Activated CD8-positive, alpha-beta memory T cell treated with anti-CD3 and anti-CD28 coated beads, Interleukin-2, amount 50 U/mL, for 1 hour (primary cell): Measurements from ENCODE around the gene RND1.

ENCODE experiments used
- DNase-seq: peaks from one replicate; pipeline ENCODE4 v3.0.0-alpha.2; 2020; ENCODE audit errors: extremely low read depth

RND1 gene

DNA sequence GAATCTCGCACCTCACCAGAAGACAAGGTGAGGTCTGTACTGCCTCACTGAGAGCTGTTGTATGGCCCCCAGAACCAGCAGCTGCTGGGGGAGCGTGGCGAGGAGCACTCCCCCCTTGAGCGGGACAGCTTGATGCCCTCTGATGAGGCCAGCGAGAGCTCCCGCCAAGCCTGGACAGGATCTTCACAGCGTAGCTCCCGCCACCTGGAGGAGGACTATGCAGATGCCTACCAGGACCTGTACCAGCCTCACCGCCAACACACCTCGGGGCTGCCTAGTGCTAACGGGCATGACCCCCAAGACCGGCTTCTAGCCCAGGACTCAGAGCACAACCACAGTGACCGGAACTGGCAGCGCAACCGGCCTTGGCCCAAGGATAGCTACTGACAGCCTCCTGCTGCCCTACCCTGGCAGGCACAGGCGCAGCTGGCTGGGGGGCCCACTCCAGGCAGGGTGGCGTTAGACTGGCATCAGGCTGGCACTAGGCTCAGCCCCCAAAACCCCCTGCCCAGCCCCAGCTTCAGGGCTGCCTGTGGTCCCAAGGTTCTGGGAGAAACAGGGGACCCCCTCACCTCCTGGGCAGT, 38.1 kb downstream of the RND1 start:
- DNase-seq, result no peak

DNA sequence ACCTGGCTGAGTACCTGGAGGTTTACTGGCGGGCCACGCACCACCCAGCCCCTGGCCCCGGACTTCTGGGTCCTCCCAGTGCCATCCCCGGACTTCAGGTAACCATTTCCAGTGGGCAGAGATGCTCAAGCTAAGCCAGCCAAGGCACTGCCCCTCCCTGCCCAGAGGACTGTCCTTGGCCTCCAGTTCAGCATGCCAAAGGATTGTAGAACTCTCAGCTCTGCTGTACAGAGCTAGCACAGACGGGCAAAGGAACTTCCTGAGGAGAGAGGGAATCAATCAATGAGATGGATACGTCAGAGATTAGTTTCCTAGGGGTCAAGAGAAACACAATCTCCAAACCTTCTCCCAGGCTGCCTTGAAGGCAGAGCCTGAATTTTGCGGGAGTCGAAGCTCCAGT, 38.6 kb downstream of the RND1 start:
- no peak for DNase-seq

GRCh38 chr12:48826209-48826855, 39.3 kb downstream of the RND1 start:
- DNase-seq, result no peak

DNA sequence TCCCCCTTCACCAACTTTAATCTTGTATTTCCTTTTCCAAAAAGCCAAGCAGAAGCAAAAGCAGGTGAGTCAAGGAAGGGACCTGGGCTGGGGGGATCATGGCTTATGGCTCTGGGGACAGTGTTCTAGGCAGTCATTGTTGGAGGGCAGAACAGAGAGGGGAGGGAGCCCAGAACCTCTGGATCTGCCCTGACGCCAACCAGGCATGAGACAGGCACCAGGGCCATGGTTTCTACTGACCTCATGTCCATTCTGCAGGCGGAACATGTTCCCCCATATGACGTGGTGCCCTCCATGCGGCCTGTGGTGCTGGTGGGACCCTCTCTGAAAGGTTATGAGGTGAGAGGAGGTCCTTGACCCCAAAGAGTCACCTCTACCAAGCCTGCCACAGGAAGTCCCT, 40.8 kb downstream of the RND1 start:
- no peak for DNase-seq

- no peak for DNase-seq
These were observed 41.6 kb downstream of the RND1 start for GRCh38 chr12:48824112-48824511.

GRCh38 chr12:48823281-48823680, 42.4 kb downstream of the RND1 start:
- no peak for DNase-seq

- no peak for DNase-seq
These were observed 43.0 kb downstream of the RND1 start for GRCh38 chr12:48822711-48823110.

- DNase-seq, result no peak
These were observed 43.5 kb downstream of the RND1 start for GRCh38 chr12:48822139-48822538.

DNA sequence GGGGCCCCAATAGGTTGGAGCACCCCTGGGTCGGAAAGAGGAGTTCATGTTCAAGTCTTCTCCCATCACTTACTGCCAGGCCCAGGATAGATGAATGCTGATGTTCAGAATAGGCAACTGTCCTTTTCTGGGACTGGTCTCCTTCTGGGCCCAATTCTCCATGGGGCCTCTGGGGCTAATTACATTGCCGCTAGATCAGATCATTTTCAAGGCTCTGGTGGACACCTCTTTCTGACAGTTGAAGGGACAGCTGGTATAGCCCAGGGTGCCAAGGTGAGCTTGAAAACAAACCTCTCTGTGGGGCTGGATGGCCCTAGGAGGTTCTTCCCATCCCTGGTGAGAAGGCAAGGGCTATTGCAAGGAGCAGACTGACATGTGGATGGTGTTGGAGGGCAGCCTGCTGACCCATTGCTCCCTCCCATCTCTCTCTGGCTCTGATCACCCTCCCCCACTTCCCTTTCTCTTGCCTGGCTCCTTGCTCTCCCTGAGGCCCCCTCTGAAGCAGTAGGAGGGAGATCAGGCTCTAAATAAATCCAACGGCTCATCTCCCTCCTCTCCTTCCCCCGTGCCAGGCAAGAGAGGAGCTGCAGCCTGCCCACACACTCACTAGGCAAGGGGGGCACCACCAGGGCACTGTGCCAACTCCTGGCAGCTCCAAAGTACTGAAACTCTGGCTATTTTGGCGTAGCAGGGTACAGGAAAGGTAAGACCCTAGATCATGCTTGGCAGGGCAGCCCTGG, 45.5 kb downstream of the RND1 start:
- DNase-seq, result no peak

DNA sequence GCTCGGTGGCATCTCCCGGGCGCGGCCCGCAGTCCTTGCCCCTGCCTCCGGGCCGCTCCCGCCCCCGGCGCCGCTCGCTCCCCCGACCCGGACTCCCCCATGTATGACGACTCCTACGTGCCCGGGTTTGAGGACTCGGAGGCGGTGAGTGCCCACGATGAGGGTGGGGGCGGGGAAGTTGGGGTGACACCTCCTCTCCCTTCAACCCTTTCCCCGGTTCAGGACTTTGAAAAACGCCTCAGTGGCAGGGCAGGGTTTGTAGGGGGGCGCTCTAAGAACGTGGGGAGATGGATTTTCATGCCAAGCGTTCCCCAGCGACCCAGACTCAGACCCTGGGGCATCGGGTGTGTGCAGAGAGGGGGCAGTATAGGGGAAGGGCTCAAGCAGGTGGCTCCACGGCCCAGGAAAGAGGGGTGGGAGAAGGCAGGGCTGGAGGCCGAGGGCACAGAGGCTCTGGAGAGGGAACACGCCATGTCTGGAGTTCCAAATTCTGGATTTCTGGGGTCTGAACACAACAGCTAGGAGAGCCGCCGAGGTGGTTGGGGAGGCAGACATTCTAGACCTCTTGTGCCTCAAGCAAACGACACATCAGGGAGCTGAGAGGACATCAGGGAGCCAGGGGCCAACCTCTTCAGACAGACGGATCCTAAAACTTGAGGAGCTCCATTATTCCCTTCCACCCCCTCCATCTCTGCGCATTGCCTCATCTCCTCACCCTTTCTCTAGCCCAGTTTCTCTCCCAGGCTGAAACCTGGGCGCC, 46.7 kb downstream of the RND1 start:
- no peak for DNase-seq

DNA sequence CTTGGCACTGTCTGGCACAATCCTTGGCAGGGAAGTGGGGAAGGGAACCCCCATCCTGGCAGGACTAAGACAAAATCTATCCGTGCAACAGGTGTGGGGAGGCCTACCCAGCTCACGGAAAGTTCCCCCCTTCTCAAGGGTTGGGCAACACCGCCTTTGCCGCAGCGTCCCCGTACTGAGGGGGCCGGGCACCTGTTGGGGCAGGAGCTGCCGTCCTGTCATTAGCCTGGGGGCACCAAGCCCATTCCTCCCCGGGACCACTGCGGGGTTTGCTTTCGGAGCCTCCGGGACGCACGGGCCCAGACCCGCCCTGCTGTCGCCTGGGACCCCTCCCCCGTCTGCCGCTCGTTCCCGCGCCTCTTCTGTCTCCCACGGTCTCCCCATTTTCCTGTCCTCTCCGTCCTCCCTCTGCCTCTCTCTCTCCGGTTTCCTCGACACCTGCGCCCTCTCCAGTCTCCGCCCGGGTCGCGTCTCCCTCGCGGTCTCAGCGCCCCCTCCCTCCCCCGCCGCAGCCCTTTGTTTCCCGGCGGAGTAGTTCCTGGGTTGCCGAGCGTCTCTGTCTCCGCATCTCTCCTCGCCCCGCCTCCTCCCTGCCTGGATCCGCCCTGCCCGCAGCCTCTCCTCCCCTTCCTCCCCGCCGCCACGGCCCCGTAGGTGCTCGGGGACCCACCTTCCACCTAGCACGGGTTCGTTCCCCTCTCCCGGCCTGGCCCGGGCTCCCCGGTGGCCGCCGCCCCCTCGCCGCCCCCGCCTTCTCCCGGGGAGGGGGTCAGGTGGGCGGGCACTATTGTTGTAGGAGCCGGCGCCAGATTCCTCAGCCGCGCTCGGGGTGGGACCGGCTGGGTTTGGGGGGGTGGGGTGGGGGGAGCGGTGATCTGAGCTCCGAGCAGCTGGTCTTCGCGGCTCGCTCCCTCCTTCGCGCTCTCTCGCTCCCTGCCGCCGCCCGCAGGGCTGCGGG, 47.5 kb downstream of the RND1 start, which contains the start of gene CACNB3:
Gene CACNB3, plus strand, starts transcription at position 624 of the 958 bp plus-strand sequence. CDS start 434 bp downstream, outside the sequence.
- peak; percentile 42 for DNase-seq

- DNase-seq, result no peak
These were observed 49.4 kb downstream of the RND1 start for GRCh38 chr12:48816143-48816854.

DNA sequence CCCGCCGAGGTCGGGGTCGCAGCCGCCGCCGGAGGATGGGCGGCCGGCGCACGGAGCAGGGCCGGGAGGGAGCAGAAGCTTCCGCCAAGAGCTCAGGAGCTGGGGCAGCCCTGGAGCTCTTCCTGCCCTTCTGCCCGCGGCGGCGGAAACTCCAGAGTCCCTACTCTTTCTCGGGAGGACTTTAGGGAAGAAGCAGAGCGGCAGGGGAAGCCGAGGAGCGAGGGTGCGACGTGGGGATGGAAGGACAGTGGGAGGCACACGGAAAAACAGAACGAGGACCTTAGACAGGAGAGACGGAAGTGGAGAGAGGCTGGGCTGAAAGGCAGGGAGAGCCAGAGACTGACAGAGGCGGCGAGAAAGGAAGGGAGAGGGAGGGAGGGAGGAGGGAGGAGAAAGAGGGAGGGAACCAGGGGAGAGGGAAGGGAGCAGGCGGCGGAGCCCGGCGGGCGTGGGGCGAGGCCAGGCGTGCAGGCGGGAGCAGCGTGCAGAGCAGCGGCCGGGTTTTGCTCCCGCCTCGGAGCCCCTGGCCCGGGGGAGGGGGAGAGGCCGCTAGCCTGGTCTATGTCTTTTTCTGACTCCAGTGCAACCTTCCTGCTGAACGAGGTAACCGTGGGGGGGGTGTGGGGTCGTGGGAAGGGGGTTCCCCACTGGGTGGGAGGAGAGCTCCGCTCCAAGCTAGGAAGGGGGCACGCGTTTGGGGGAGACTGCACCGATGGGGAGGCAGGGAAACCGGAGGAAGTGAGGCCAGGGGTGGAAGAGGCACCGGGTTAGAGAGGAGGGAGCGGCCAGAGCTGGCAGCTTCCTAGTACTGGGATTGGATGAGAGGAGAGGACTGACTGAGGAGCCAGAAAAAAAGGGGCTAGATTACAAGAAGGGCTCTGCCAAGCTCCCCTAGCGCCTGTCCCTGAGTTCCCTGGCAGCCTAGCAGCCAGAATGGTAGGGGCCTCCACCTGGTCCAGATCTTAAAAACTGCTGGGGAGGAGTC, 50.3 kb downstream of the RND1 start:
- no peak for DNase-seq

GRCh38 chr12:48814262-48815125, 51.2 kb downstream of the RND1 start:
- no peak for DNase-seq

- DNase-seq, result no peak
These were observed 52.0 kb downstream of the RND1 start for GRCh38 chr12:48813465-48814261.

DNA sequence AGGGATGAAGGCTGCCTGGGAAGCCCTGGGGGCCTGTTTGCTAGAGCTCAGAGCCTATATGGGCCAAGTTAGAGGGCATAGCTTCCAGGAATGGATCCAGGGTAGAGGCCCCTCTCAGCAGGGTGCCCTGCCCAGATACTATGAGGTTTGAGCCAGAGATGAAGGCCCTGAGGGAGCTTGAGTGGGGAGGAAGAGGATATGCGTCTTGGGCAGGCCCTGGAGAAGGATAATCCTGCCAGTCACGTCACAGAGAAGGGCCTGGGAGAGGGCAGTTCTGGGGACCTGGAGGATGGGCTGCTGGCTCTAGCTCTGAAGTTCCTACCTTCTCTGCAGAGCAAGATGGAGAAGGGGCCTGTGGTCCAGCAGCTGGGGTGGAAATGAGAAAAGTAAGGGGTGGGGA, 53.3 kb downstream of the RND1 start:
- no peak for DNase-seq

DNA sequence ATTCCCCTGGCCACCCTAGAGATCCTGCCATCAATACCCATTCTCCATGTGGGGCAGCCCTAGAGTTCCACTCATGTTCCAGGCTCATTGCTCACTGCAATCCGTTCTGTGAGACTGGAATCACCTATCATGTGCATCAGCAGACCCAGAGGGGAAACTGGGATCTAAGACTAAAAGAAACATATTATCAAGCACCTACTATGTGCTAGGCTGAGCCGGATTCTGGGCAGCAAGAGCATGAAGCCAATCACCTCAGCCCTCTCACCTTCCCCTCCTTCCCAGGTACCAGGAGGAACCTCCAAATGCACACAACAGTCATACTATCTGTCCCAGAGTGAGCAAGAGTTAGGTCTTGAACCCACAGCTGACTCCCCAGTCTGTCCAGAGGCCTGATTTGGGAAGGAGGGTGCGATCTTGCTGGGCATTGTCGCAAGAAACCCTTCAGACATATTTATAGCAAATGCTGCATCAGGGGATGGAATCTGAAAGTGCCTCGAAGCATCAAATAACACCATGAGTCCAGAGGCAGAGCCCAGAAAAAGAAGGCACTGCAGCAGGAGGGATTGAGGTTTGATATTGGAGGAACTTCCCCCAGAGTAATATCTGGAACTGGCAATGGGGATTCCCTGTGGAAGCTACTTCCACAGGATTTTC, 54.1 kb downstream of the RND1 start:
- DNase-seq, result no peak
